CD14-positive monocyte (primary cell): ENCODE results near the gene CHAMP1. TPM values are rescaled to one million over a fixed set of nuclear protein-coding genes. Genes with fewer than 3 reads are reported as not detected.
"Not testable (repeated sequence)": the region's sequence is repeated elsewhere in the genome, so short reads cannot be mapped to it uniquely, and the experiment has no call there.

ENCODE experiments used
- DNase-seq, 3 donors: peaks; one replicate each; pipeline ENCODE4 v3.0.0-alpha.2; 2011 to 2022
- H2AFZ ChIP-seq: 2 replicates; pipeline ENCODE4 v1.6.0; 2012; ENCODE audit warnings: mild to moderate bottlenecking, low read depth, low read length, inconsistent platforms; ENCODE audit not compliant: insufficient read depth, poor library complexity, severe bottlenecking
- H3K27ac ChIP-seq, 2 donors: 1 replicate in 1 of 2; 2 replicates in 1 of 2; pipeline ENCODE4 v1.5.1; 2012 to 2013; ENCODE audit warnings: low read length in 2 of 2, control low read depth in 1 of 2, inconsistent platforms in 1 of 2, low read depth in 1 of 2, mild to moderate bottlenecking in 1 of 2
- H3K27me3 ChIP-seq, 2 donors: one replicate each; pipeline versions ENCODE4 v1.6.0 to v1.6.1; 2011 to 2013; ENCODE audit warnings: low read length in 2 of 2; ENCODE audit not compliant: control insufficient read depth in 2 of 2, insufficient read depth in 2 of 2
- H3K36me3 ChIP-seq, 2 donors: replicated peaks in 1 of 2; 1 replicate in 1 of 2; 2 replicates in 1 of 2; pipeline versions ENCODE4 v1.5.1 to v1.6.1; 2012 to 2013; ENCODE audit warnings: low read length in 2 of 2, control low read depth in 1 of 2, inconsistent platforms in 1 of 2, mild to moderate bottlenecking in 1 of 2; ENCODE audit not compliant: insufficient read depth in 2 of 2, control insufficient read depth in 1 of 2
- H3K4me1 ChIP-seq, 2 donors: 1 replicate in 1 of 2; 2 replicates in 1 of 2; pipeline versions ENCODE4 v1.5.1 to v1.6.1; 2012 to 2013; ENCODE audit warnings: low read length in 2 of 2, control low read depth in 1 of 2, inconsistent platforms in 1 of 2, mild to moderate bottlenecking in 1 of 2, moderate library complexity in 1 of 2; ENCODE audit not compliant: insufficient read depth in 2 of 2, control insufficient read depth in 1 of 2
- H3K4me2 ChIP-seq: replicated peaks from 2 replicates; pipeline ENCODE3; 2012; ENCODE audit warnings: low read length, moderate library complexity, mild to moderate bottlenecking; ENCODE audit not compliant: poor library complexity, severe bottlenecking; ENCODE audit errors: extremely low read depth
- H3K4me3 ChIP-seq, 3 experiments: fragments of 200-600 bp in 1 of 3; sonication (generic) in 1 of 3; replicated peaks in 1 of 3; 1 replicate in 2 of 3; 2 replicates in 1 of 3; pipeline ENCODE4 v1.5.1; 2011 to 2013; ENCODE audit warnings: low read length in 3 of 3, mild to moderate bottlenecking in 3 of 3, control low read depth in 2 of 3, low read depth in 2 of 3, inconsistent platforms in 1 of 3, moderate library complexity in 1 of 3
- H3K79me2 ChIP-seq: 2 replicates; pipeline ENCODE4 v1.6.0; 2012; ENCODE audit warnings: mild to moderate bottlenecking, control low read depth, inconsistent platforms, low read length, moderate library complexity; ENCODE audit not compliant: insufficient read depth
- H3K9ac ChIP-seq: 2 replicates; pipeline ENCODE4 v1.6.0; 2017; ENCODE audit warnings: low read length, mild to moderate bottlenecking; ENCODE audit not compliant: insufficient read depth, poor library complexity, severe bottlenecking
- H3K9me3 ChIP-seq, 2 donors: replicated peaks in 1 of 2; 1 replicate in 1 of 2; 2 replicates in 1 of 2; pipeline versions ENCODE4 v1.5.1 to v1.6.1; 2012 to 2013; ENCODE audit warnings: low read length in 2 of 2, control low read depth in 1 of 2; ENCODE audit not compliant: control insufficient read depth in 1 of 2, insufficient read depth in 1 of 2
- H4K20me1 ChIP-seq: 2 replicates; pipeline ENCODE4 v1.6.0; 2012; ENCODE audit warnings: mild to moderate bottlenecking, low read length, control low read depth, moderate library complexity; ENCODE audit not compliant: insufficient read depth
- H3K27ac Mint-ChIP-seq, 7 donors: one replicate each; pipeline ENCODE4 v1.8.0; 2020; ENCODE audit warnings: mild to moderate bottlenecking in 7 of 7, mixed read lengths in 7 of 7, moderate library complexity in 6 of 7, inconsistent platforms in 2 of 7
- H3K27me3 Mint-ChIP-seq, 3 donors: one replicate each; pipeline ENCODE4 v1.8.0; 2021 to 2022; ENCODE audit warnings: low read depth in 3 of 3, mild to moderate bottlenecking in 3 of 3, mixed read lengths in 3 of 3, moderate library complexity in 3 of 3, inconsistent platforms in 1 of 3
- H3K36me3 Mint-ChIP-seq, 2 donors: one replicate each; pipeline ENCODE4 v1.8.0; 2020; ENCODE audit warnings: mixed read lengths in 2 of 2, inconsistent platforms in 1 of 2, mild to moderate bottlenecking in 1 of 2
- H3K4me1 Mint-ChIP-seq: one replicate; pipeline ENCODE4 v1.8.0; 2020; ENCODE audit warnings: mild to moderate bottlenecking, mixed read lengths
- H3K4me3 Mint-ChIP-seq, 2 donors: one replicate each; pipeline ENCODE4 v1.8.0; 2020; ENCODE audit warnings: mild to moderate bottlenecking in 2 of 2, mixed read lengths in 2 of 2, moderate library complexity in 1 of 2
- H3K9me3 Mint-ChIP-seq, 7 donors: one replicate each; pipeline ENCODE4 v1.8.0; 2020 to 2022; ENCODE audit warnings: mixed read lengths in 7 of 7, mild to moderate bottlenecking in 6 of 7, moderate library complexity in 6 of 7, inconsistent platforms in 2 of 7
- WGBS: methylation state at CpG from one replicate; pipeline ENCODE4 v1.1.5; 2013; ENCODE audit warnings: missing lambda C conversion rate; ENCODE audit not compliant: insufficient coverage; 5-methylcytosine and 5-hydroxymethylcytosine counted together
- intact Hi-C, 2 donors: fragments of 100-400 bp; cut with micrococcal nuclease; formaldehyde crosslinking; loops; one replicate each; pipeline versions ENCODE4 v1.15.0 to v1.15.1; 2023
- polyA plus RNA-seq, 3 donors: library from polyadenylated mRNA; depleted of rRNA in 1 of 3; unstranded in 2 of 3; stranded (reverse) in 1 of 3; fragments of 300-500 nt in 2 of 3; fragments of >200 nt in 1 of 3; fragmentation: Illumina TruSeq in 2 of 3; gene quantifications; 1 replicate in 2 of 3; 2 replicates in 1 of 3; pipeline ENCODE4 v1.2.3, GENCODE V29; 2012 to 2021
- TF ChIP-seq, protein P1 (sequence below): fragments of 200-600 bp; IDR thresholded peaks from one replicate; pipeline ENCODE4 v1.8.0; 2022; ENCODE audit warnings: antibody characterized with exemption, mild to moderate bottlenecking

The CHAMP1 gene
- polyA plus RNA-seq, 3 donors: 8.9 to 12.9 (median 9.2) TPM

DNA sequence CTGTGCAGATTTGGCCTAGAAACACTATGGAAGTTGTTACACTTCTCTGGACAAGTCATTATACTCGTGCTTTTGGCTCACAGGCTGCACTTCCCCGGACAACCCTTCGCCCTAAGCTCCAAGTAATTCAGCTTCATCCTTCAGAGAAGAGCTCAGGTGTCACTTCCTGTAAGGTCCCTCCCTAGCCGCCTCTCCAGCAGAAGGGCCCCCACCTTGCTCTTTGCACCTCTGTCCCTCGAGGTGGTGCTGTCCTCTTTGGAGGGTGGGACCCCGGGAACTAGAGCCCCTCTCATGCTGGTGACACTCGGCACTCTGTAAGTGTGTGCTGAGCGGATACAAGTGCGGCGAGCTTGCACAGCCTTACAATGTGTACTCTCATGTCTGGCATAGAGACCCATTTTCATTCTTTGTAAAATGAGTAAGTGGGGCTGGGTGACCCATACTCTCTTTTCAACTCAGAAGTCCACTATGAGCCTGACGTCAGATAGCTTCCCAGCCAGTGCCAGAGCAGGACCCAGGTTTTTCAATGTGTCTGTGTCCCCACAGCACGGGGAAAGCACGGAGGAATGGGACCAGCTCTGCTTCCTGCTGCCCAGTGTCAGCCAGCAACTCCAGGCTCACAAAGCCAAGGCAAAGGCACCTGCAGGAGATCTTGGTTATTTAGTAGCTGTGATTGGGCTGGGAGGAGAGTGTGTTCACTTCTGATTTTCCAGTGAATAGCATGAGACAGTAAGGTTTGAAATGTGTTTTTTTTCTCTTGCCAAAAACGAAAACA lies 26.9 kb downstream of the CHAMP1 start:
- no peak overlapping the region for H3K4me3 ChIP-seq
- 91% methylated on average over 11 of the region's 14 CpGs for WGBS
- no peak overlapping the region for H2AFZ ChIP-seq
- DNase-seq: no peak
- no peaks in the 10 kb centered on the region for H3K36me3 Mint-ChIP-seq
- no peaks in the 10 kb centered on the region for H3K27me3 ChIP-seq
- H4K20me1 ChIP-seq: no peaks in the 10 kb centered on the region
- no peak overlapping the region for H3K9ac ChIP-seq
- no peak overlapping the region for H3K27ac Mint-ChIP-seq
- no peak overlapping the region for H3K4me2 ChIP-seq
- peaks cover 1 to 5% (median 4%) of the 10 kb centered on the region in 3 donors for H3K27me3 Mint-ChIP-seq
- H3K9me3 Mint-ChIP-seq: peaks cover 0 to 4% (median 0%) of the 10 kb centered on the region in 7 donors
- H3K9me3 ChIP-seq: no peaks in the 10 kb centered on the region
- no peaks in the 10 kb centered on the region for H3K4me1 ChIP-seq
- TF ChIP-seq, protein P1, sequence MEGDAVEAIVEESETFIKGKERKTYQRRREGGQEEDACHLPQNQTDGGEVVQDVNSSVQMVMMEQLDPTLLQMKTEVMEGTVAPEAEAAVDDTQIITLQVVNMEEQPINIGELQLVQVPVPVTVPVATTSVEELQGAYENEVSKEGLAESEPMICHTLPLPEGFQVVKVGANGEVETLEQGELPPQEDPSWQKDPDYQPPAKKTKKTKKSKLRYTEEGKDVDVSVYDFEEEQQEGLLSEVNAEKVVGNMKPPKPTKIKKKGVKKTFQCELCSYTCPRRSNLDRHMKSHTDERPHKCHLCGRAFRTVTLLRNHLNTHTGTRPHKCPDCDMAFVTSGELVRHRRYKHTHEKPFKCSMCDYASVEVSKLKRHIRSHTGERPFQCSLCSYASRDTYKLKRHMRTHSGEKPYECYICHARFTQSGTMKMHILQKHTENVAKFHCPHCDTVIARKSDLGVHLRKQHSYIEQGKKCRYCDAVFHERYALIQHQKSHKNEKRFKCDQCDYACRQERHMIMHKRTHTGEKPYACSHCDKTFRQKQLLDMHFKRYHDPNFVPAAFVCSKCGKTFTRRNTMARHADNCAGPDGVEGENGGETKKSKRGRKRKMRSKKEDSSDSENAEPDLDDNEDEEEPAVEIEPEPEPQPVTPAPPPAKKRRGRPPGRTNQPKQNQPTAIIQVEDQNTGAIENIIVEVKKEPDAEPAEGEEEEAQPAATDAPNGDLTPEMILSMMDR: no peak
- H3K4me1 Mint-ChIP-seq: no peaks in the 10 kb centered on the region
- no peaks in the 10 kb centered on the region for H3K36me3 ChIP-seq
- no peaks in the 10 kb centered on the region for H3K79me2 ChIP-seq
- H3K4me3 Mint-ChIP-seq: no peak overlapping the region
- intact Hi-C loops: no loop called here
- H3K27ac ChIP-seq: no peak overlapping the region

- H3K4me3 Mint-ChIP-seq, H3K4me1 ChIP-seq, H3K79me2 ChIP-seq, DNase-seq, H4K20me1 ChIP-seq, H3K27ac ChIP-seq, H3K36me3 ChIP-seq, H2AFZ ChIP-seq, H3K9me3 Mint-ChIP-seq, H3K4me3 ChIP-seq, H3K4me2 ChIP-seq, H3K27me3 ChIP-seq, H3K4me1 Mint-ChIP-seq, H3K27ac Mint-ChIP-seq, H3K9me3 ChIP-seq, intact Hi-C loops, H3K9ac ChIP-seq, H3K36me3 Mint-ChIP-seq: not testable (repeated sequence)
- no CpG with 5 or more reads among the region's 3 CpGs for WGBS
- H3K27me3 Mint-ChIP-seq: peaks cover 14 to 31% (median 15%) of the 10 kb centered on the region in 3 donors
These were observed 33.0 kb downstream of the CHAMP1 start for GRCh38 chr13:114347256-114347655.
